Naive thymus-derived CD4-positive, alpha-beta T cell (primary cell): ENCODE measurements around the gene MFAP4. TPM values are rescaled to one million over a fixed set of nuclear protein-coding genes. Genes with fewer than 3 reads are reported as not detected.

Source experiments
- ATAC-seq: fragments of 150-1000 bp; cut with Tn5 transposase; 2 replicates; pipeline ENCODE4 v1.10.0; 2021; ENCODE audit warnings: mild to moderate bottlenecking, moderate library complexity
- CTCF ChIA-PET: fragments of 350-600 bp; sonication (Branson Sonifier 250); formaldehyde crosslinking; loops from one replicate; lab custom pipeline; 2021; ENCODE audit warnings: antibody characterized with exemption; lab: Charles Lee
- POLR2A ChIA-PET: fragments of 350-600 bp; sonication (Branson Sonifier 250); formaldehyde crosslinking; loops from one replicate; lab custom pipeline; 2021; ENCODE audit warnings: antibody characterized with exemption, inconsistent platforms; lab: Charles Lee
- DNase-seq, 9 donors: peaks; one replicate each; pipeline versions ENCODE4 v3.0.0 to v3.0.0-alpha.2; 2020 to 2022; ENCODE audit warnings: mixed read lengths in 1 of 9
- H3K27ac ChIP-seq: one replicate; pipeline ENCODE4 v1.7.0; 2013; ENCODE audit warnings: mild to moderate bottlenecking, low read depth, low read length, moderate library complexity
- H3K27me3 ChIP-seq, 2 donors: one replicate each; pipeline ENCODE4 v1.7.0; 2013; ENCODE audit warnings: low read length in 2 of 2, mild to moderate bottlenecking in 2 of 2, moderate library complexity in 2 of 2; ENCODE audit not compliant: control insufficient read depth in 2 of 2, insufficient read depth in 2 of 2
- H3K36me3 ChIP-seq, 3 experiments: 1 replicate in 2 of 3; 2 replicates in 1 of 3; pipeline ENCODE4 v1.7.0; 2013; ENCODE audit warnings: low read length in 3 of 3, mild to moderate bottlenecking in 3 of 3, moderate library complexity in 1 of 3; ENCODE audit not compliant: insufficient read depth in 3 of 3, control insufficient read depth in 2 of 3
- H3K4me1 ChIP-seq, 2 donors: one replicate each; pipeline ENCODE4 v1.7.0; 2013; ENCODE audit warnings: low read length in 2 of 2, mild to moderate bottlenecking in 2 of 2, moderate library complexity in 1 of 2; ENCODE audit not compliant: control insufficient read depth in 2 of 2, insufficient read depth in 2 of 2
- H3K4me3 ChIP-seq: 2 replicates; pipeline ENCODE4 v1.7.0; 2013; ENCODE audit warnings: mild to moderate bottlenecking, low read length
- H3K9me3 ChIP-seq, 3 experiments: 1 replicate in 2 of 3; 2 replicates in 1 of 3; pipeline ENCODE4 v1.7.0; 2013; ENCODE audit warnings: low read length in 3 of 3; ENCODE audit not compliant: control insufficient read depth in 2 of 3
- H3K27ac Mint-ChIP-seq, 9 donors: one replicate each; pipeline ENCODE4 v1.8.0; 2020 to 2022; ENCODE audit warnings: mixed read lengths in 9 of 9, mild to moderate bottlenecking in 8 of 9, moderate library complexity in 5 of 9, inconsistent platforms in 2 of 9
- H3K27me3 Mint-ChIP-seq, 5 donors: one replicate each; pipeline ENCODE4 v1.8.0; 2021 to 2022; ENCODE audit warnings: mixed read lengths in 5 of 5, mild to moderate bottlenecking in 1 of 5
- H3K36me3 Mint-ChIP-seq, 5 donors: one replicate each; pipeline ENCODE4 v1.8.0; 2020 to 2022; ENCODE audit warnings: mixed read lengths in 5 of 5, mild to moderate bottlenecking in 3 of 5, inconsistent platforms in 1 of 5
- H3K4me1 Mint-ChIP-seq, 7 donors: one replicate each; pipeline ENCODE4 v1.8.0; 2020 to 2022; ENCODE audit warnings: mixed read lengths in 7 of 7, mild to moderate bottlenecking in 3 of 7, inconsistent platforms in 1 of 7
- H3K4me3 Mint-ChIP-seq, 10 donors: one replicate each; pipeline ENCODE4 v1.8.0; 2020 to 2022; ENCODE audit warnings: mild to moderate bottlenecking in 10 of 10, mixed read lengths in 10 of 10, moderate library complexity in 6 of 10, inconsistent platforms in 2 of 10
- H3K9me3 Mint-ChIP-seq, 11 donors: one replicate each; pipeline ENCODE4 v1.8.0; 2020 to 2022; ENCODE audit warnings: mixed read lengths in 11 of 11, mild to moderate bottlenecking in 4 of 11, inconsistent platforms in 1 of 11, moderate library complexity in 1 of 11
- intact Hi-C, 2 donors: fragments of 100-400 bp; cut with micrococcal nuclease; formaldehyde crosslinking; loops; one replicate each; pipeline ENCODE4 v1.15.1; 2023
- polyA plus RNA-seq, 2 donors: library from polyadenylated mRNA; unstranded; fragments of 300-500 nt; fragmentation: Illumina TruSeq; gene quantifications; one replicate each; pipeline ENCODE4 v1.2.3, GENCODE V29; 2021
- total RNA-seq, 6 experiments: library from RNA in 5 of 6; stranded (reverse) in 5 of 6; gene quantifications; 1 replicate in 5 of 6; 2 replicates in 1 of 6; pipeline ENCODE4 v1.2.3 and lab custom pipeline; 2021 to 2026

Gene MFAP4
- total and polyA plus RNA-seq, 7 experiments from 2014 or later = not detected

DNA sequence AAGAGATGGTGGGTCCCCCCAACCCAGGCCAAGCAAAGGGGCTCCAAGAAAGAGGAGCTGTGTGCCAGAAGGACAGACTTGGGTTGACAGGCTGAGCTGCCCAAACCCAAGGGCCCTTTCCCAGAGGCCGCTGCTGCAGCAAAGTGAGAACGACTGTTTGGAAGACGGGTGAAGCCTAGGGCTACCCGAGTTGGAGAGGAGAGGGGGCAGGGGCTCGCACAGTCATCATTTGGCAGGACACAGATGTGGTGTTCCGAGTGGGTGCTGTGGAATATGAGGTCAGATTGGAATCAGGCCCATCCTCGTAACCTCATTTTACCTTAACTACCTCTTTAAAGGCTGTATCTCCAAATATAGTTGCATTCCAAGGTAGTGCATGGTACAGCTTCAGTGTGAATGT lies 5.3 kb upstream of the MFAP4 start:
- intact Hi-C loops = no loop called here
- H3K27ac ChIP-seq = no peak overlapping the region
- H3K4me1 Mint-ChIP-seq = peaks cover 0 to 6% (median 0%) of the 10 kb centered on the region in 7 donors
- POLR2A ChIA-PET = interaction anchor here (1.1 kb wide), 1 partner anchor 30 kb away, joined by 3 read pairs; the partner anchor contains the start of gene B9D1
- no peak overlapping the region for H3K4me3 Mint-ChIP-seq
- no peaks in the 10 kb centered on the region for H3K4me1 ChIP-seq
- DNase-seq (no peak), ATAC-seq (no peak)
- peaks cover 0 to 55% (median 0%) of the 10 kb centered on the region in 5 donors for H3K27me3 Mint-ChIP-seq
- H3K27me3 ChIP-seq = no peaks in the 10 kb centered on the region
- no peaks in the 10 kb centered on the region for H3K9me3 Mint-ChIP-seq
- CTCF ChIA-PET = no interaction called here
- no peaks in the 10 kb centered on the region for H3K36me3 ChIP-seq
- H3K36me3 Mint-ChIP-seq = peaks cover 0 to 5% (median 0%) of the 10 kb centered on the region in 5 donors
- H3K9me3 ChIP-seq = no peaks in the 10 kb centered on the region
- no peak overlapping the region for H3K27ac Mint-ChIP-seq
- H3K4me3 ChIP-seq = no peak overlapping the region

DNA sequence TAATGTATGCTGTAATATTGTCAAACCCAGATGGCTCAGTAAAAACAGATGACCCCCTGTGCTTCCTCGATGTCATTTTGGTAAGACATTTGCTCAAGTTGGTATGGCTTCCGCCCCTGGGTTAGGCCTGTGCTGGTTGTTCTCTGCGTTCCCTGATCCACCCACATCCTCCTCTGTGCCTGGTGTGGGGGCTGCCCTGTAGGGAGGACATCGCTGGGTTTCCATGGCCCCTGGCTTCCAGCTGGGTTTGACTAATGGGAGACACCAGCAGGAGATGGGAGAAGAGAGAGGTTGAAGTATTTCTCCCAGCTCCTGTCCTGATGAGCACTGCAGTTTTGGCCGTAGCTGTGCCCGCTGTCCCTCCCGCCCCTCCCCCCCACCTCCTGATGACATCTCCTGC lies 4.4 kb upstream of the MFAP4 start:
- no peak overlapping the region for H3K27ac Mint-ChIP-seq
- no peak overlapping the region for H3K27ac ChIP-seq
- H3K9me3 ChIP-seq = no peaks in the 10 kb centered on the region
- H3K27me3 Mint-ChIP-seq = peaks cover 0 to 50% (median 0%) of the 10 kb centered on the region in 5 donors
- intact Hi-C loops = no loop called here
- no peaks in the 10 kb centered on the region for H3K36me3 ChIP-seq
- no peaks in the 10 kb centered on the region for H3K4me1 ChIP-seq
- H3K36me3 Mint-ChIP-seq = peaks cover 0 to 1% (median 0%) of the 10 kb centered on the region in 5 donors
- ATAC-seq = no peak
- ChIA-PET POLR2A (interaction anchor here (1.1 kb wide), 1 partner anchor 29 kb away, joined by 3 read pairs; the partner anchor contains the start of gene B9D1), CTCF (interaction anchor here (0.6 kb wide), 1 partner anchor 80 kb away, joined by 3 read pairs; no protein-coding TSS in a partner anchor)
- H3K4me3 ChIP-seq = no peak overlapping the region
- DNase-seq = no peak
- H3K4me1 Mint-ChIP-seq = peaks cover 0 to 7% (median under 1%) of the 10 kb centered on the region in 7 donors
- H3K27me3 ChIP-seq = no peaks in the 10 kb centered on the region
- no peak overlapping the region for H3K4me3 Mint-ChIP-seq
- H3K9me3 Mint-ChIP-seq = no peaks in the 10 kb centered on the region

DNA sequence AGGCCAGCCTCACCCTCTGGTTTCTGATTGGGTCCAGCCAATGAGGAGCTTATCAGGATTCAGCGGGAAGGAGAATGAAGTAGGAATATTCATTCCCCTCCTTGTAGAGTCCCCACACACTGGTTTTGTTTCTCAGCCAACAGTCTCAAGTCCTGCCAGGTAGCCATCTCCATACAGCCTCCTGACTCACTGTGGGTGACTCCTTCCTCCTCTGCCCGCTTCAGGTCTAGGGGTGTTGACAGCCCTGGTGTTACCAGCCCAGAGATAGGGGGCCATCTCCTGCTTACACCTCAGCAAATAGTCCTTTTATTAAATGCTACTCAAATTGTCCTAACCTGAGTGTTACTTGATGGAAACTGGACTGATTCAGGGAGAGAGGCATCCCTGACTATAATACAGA lies 4.0 kb upstream of the MFAP4 start:
- DNase-seq (no peak), ATAC-seq (no peak)
- intact Hi-C loops = no loop called here
- ChIA-PET POLR2A (no interaction called here), CTCF (interaction anchor here (0.6 kb wide), 1 partner anchor 80 kb away, joined by 3 read pairs; no protein-coding TSS in a partner anchor)
- Mint-ChIP-seq H3K36me3 (peaks cover 0 to 1% (median 0%) of the 10 kb centered on the region in 5 donors), H3K27ac (no peak overlapping the region), H3K9me3 (no peaks in the 10 kb centered on the region), H3K4me3 (no peak overlapping the region), H3K4me1 (peaks cover 0 to 7% (median 3%) of the 10 kb centered on the region in 7 donors), H3K27me3 (peaks cover 0 to 49% (median 0%) of the 10 kb centered on the region in 5 donors)
- H3K27ac ChIP-seq = no peak overlapping the region
- H3K4me3 ChIP-seq = no peak overlapping the region
- no peaks in the 10 kb centered on the region for H3K4me1 ChIP-seq
- H3K36me3 ChIP-seq = no peaks in the 10 kb centered on the region
- no peaks in the 10 kb centered on the region for H3K9me3 ChIP-seq
- no peaks in the 10 kb centered on the region for H3K27me3 ChIP-seq

DNA sequence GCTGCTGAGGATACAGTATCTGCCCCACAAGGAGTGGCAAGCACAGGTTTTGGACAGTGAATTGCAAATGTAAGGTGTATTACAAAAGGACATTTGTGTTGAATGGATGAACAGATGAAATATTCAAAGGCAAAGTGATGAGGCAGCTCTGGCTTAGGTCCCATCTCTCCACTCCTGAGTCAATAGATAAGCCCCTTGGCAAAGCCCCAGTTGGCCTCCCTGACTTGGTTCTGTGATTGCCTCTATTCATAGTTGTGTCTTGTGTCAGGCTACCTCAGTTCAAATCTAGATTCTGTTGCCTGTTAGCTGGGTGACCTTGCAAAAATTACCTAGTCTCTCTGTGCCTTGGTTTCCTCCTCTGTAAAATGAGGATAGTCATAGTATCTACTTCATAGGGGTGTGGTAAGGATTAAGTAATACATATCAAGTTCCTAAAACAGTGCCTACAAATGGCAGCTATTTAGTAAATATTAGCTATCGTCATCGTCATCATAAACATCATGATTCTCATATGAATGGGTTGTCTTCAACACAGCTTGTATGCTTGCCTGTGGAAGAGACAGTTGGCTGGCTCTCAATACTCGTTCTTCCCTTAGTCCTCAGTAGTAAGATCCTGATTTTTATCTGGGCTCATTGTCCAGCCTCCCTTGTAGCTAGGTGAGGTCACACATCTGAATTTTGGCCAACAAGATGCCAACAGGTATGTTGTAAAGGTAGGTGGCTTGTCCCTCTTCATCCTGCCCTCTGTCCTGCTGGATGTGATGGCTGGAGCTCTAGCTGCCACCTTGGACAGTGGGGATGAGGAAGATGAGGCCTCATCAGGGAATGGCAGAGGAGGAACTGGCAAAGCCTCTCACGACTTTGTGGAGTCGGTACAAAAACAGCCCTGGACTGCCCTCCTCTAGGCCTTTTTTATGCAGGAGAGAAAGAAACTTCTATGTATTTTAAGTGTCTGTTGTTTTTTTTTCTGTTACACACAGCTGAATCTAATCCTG lies 2.1 kb upstream of the MFAP4 start:
- peak overlapping the region in 1 of 9 donors; percentile 19 for H3K27ac Mint-ChIP-seq
- no peaks in the 10 kb centered on the region for H3K27me3 ChIP-seq
- H3K4me3 ChIP-seq = no peak overlapping the region
- H3K27ac ChIP-seq = no peak overlapping the region
- H3K36me3 Mint-ChIP-seq = peaks cover 0 to 7% (median 0%) of the 10 kb centered on the region in 5 donors
- POLR2A ChIA-PET = interaction anchor here (0.6 to 1.1 kb wide), 3 partner anchors 11 to 377 kb away, joined by 3 to 4 read pairs (median 3); no protein-coding TSS in a partner anchor
- intact Hi-C loops = no loop called here
- peaks cover 0 to 8% (median 0%) of the 10 kb centered on the region in 3 experiments for H3K36me3 ChIP-seq
- peaks cover 0 to 13% (median 4%) of the 10 kb centered on the region in 7 donors for H3K4me1 Mint-ChIP-seq
- no peak overlapping the region for H3K4me3 Mint-ChIP-seq
- H3K9me3 Mint-ChIP-seq = no peaks in the 10 kb centered on the region
- H3K9me3 ChIP-seq = no peaks in the 10 kb centered on the region
- peaks cover 0 to 38% (median 0%) of the 10 kb centered on the region in 5 donors for H3K27me3 Mint-ChIP-seq
- no peak for DNase-seq
- CTCF ChIA-PET = interaction anchor here (1.0 to 1.1 kb wide), 2 partner anchors 11 to 26 kb away, joined by 3 read pairs; partner anchors contain the start of genes B9D1 and MAPK7
- no peaks in the 10 kb centered on the region for H3K4me1 ChIP-seq
- peak; percentile 25 for ATAC-seq

DNA sequence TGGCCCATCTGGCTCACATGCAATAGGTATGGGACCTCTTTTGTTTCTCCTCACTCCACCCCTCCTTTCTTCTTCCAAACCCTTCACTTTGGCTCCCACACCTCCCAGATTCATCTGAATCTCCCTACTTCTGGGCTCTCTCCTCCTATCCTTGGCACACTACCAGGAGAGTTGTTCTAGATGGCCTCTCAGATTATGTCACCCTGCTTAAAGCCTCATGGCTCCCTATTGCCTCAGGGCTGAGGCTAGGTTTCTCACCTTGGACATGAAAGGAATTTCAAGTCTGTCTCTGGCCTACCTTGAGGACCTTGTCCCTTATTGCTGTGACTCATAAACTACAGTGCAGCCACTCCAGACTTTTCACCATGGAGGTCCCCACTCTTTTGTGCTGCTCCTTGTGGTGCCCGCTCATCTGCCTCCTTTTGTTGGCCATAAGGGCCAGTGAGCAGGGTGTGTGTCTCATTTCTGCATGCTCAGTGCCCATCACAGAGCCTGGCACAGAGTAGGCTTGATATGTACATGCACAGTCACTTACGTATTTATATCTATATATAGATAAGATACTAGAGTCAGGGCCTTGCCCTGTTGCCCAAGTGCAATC lies 1.0 kb upstream of the MFAP4 start:
- H3K4me1 Mint-ChIP-seq = peaks cover 0 to 13% (median 5%) of the 10 kb centered on the region in 7 donors
- no peaks in the 10 kb centered on the region for H3K27me3 ChIP-seq
- H3K4me3 ChIP-seq = no peak overlapping the region
- peaks cover 0 to 27% (median 0%) of the 10 kb centered on the region in 5 donors for H3K27me3 Mint-ChIP-seq
- intact Hi-C loops = no loop called here
- CTCF ChIA-PET = interaction anchor here (1.1 kb wide), 1 partner anchor 10 kb away, joined by 3 read pairs; the partner anchor contains the start of gene MAPK7
- H3K4me1 ChIP-seq = no peaks in the 10 kb centered on the region
- H3K4me3 Mint-ChIP-seq = peak overlapping the region in 1 of 10 donors; percentile 50
- H3K27ac Mint-ChIP-seq = peak overlapping the region in 1 of 9 donors; percentile 33
- H3K9me3 ChIP-seq = no peaks in the 10 kb centered on the region
- H3K9me3 Mint-ChIP-seq = no peaks in the 10 kb centered on the region
- DNase-seq (no peak), ATAC-seq (no peak)
- H3K27ac ChIP-seq = no peak overlapping the region
- H3K36me3 ChIP-seq = peaks cover 0 to 18% (median 0%) of the 10 kb centered on the region in 3 experiments
- H3K36me3 Mint-ChIP-seq = peaks cover 0 to 13% (median 0%) of the 10 kb centered on the region in 5 donors
- POLR2A ChIA-PET = no interaction called here
